Adipose tissue (tissue), 3 donors: ENCODE measurements around the gene IFIT1B. TPM values are rescaled to one million over a fixed set of nuclear protein-coding genes. Genes with fewer than 3 reads are reported as not detected.
"Not testable (repeated sequence)": the region's sequence is repeated elsewhere in the genome, so short reads cannot be mapped to it uniquely, and the experiment has no call there.

Experiments used
- H3K27ac ChIP-seq: one replicate; pipeline ENCODE4 v1.5.1; 2013; ENCODE audit warnings: low read depth, low read length
- WGBS, 3 donors: extraction: QIAGEN DNeasy Blood & Tissue Kit; methylation state at CpG; one replicate each; pipeline ENCODE4 v1.1.7; 2013; 5-methylcytosine and 5-hydroxymethylcytosine counted together
- polyA plus RNA-seq, 3 donors: library from polyadenylated mRNA; stranded (reverse); fragments of 200-250 nt; gene quantifications; one replicate each; pipeline ENCODE4 v1.2.3, GENCODE V29; 2013
- donor health status: healthy with polysubstance abuse.
- donor health status: Bipolar disorder and iron deficiency.
- donor health status: healthy.

Gene IFIT1B
- not detected for polyA plus RNA-seq

DNA sequence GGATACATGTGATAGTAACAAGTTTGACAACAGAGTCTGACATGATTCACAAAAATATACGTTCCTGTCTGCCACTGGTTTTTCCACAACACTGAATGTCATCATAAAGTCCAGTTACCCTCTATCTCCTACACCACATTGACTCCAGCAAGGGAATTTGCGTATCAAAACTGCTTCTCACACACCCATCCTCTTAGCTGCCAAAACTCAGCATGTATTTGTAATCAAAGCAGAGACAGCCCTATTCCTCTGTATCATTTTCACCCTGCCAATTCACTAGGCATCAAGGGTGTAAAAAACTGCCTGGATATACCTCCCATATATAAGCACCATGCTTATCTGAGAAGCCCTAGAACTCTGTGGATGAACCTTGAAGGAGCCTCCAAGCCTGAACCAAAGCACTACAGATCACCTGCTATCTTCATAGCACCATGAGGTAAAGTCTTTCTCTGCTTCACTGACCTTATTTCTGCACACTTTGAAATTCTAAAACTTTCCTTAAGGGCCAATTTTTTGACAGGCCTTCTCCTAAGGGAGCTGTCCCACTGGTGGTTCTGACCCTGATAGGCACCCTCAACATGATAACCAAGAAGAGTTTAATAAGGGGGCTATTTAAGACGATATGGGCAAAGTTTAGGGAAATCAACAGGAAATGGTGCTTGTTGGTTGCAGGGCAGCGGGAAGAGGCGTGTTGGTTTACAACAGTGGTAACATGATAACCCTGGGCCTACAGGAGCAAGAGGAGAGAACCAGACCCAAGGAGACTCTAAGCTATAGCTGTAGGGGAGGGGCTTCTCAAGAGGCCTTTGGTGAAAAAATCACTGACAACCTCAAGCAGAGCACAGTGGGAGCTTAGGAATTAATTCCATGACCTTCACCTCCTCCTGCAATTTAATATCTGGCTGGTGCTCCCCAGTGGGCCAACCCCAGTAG lies at the start of gene IFIT1B:
Gene IFIT1B, plus strand, starts transcription at position 352 of the 933 bp plus-strand sequence. Its CDS starts 80 bp downstream, at position 432.
- no peak within 1 kb of the TSS for H3K27ac ChIP-seq
- 86 to 96% (median 94%) methylated on average over 5 of the region's 5 CpGs for WGBS, 3 donors

GRCh38 chr10:89329151-89329550 lies 48.7 kb upstream of the IFIT1B start:
- H3K27ac ChIP-seq = no peak overlapping the region
- WGBS, 3 donors = 85 to 95% (median 91%) methylated on average over 2 of the region's 2 CpGs

- H3K27ac ChIP-seq = not testable (repeated sequence)
- 59 to 75% (median 67%) methylated on average over 2 to 3 of the region's 3 CpGs for WGBS, 3 donors
Observed at GRCh38 chr10:89330014-89330413, 47.8 kb upstream of the IFIT1B start.

- H3K27ac ChIP-seq = no peak overlapping the region
Observed at GRCh38 chr10:89330537-89331212, 47.2 kb upstream of the IFIT1B start.

DNA sequence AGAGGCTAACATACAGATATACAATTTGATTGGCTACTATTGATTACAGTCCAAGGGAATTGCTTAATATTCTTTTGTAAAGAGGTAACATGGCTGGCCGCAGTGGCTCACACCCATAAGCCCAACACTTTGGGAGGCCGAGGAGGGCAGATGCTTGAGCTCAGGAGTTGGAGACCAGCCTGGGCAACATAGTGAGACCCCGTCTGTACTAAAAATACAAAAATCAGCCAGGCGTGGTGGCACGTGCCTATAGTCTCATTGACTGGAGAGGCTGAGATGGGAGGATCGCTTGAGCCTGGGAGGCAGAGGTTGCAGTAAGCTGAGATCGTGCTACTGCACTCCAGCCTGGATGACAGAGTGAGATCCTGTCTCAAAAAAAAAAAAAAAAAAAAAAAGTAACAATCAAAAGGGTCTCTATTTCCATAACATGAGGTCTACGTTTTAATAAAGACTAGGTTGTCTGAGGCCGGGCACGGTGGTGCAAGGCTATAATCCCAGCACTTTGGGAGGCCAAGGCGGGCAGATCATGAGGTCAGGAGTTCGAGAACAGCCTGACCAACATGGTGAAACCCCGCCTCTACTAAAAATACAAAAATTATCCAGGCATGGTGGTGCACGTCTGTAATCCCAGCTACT lies 46.3 kb upstream of the IFIT1B start:
- WGBS, 3 donors = 71 to 88% (median 80%) methylated on average over 14 of the region's 14 CpGs
- not testable (repeated sequence) for H3K27ac ChIP-seq

DNA sequence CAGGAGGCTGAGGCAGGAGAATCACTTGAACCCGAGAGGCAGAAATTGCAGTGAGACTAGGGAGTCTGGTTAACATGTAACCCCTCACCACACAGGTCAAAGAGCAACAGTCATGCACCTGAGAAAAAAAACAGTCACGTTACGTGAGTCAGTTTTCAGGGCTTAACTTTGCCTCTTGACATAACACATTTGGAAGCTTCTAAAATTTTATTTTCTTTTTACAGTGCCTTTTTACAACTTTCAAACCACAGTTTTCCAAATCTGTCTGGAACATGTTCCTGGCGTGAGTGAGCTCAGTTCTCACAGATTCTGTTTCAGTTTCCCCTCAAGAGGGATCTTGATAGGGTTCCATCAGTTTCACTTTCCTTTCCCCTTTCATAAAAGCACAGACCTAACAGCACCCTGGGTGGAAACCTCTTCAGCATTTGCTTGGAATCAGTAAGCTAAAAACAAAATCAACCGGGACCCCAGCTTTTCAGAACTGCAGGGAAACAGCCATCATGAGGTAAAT lies 45.7 kb upstream of the IFIT1B start:
- whole genome bisulfite sequencing, 3 donors = 3 to 11% (median 4%) methylated on average over 5 of the region's 5 CpGs
- no peak overlapping the region for H3K27ac ChIP-seq

DNA sequence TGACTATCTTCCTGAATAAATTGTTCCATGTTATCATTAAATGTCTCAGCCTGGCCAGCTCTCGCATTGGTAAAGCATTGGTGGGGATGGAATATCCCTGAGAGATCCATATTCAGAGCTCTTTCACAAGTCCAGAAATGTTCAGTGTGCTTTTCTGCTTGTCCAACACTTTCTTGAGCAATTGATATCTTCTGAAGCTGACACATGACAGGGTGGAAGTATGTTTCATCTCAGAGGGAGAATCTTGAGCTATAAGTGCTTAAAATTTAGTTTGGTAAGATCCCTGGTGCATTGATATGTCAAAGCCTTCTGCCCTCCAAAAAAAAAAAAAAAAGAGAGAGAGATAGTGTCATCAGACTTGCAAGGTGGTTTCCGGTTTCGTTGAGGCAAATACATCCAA lies 42.6 kb upstream of the IFIT1B start:
- H3K27ac ChIP-seq = no peak overlapping the region
- 91 to 98% (median 95%) methylated on average over 3 of the region's 3 CpGs for WGBS, 3 donors

- 79 to 90% (median 85%) methylated on average over 3 of the region's 3 CpGs for WGBS, 3 donors
- H3K27ac ChIP-seq = no peak overlapping the region
Observed at GRCh38 chr10:89336241-89336640, 41.6 kb upstream of the IFIT1B start.

DNA sequence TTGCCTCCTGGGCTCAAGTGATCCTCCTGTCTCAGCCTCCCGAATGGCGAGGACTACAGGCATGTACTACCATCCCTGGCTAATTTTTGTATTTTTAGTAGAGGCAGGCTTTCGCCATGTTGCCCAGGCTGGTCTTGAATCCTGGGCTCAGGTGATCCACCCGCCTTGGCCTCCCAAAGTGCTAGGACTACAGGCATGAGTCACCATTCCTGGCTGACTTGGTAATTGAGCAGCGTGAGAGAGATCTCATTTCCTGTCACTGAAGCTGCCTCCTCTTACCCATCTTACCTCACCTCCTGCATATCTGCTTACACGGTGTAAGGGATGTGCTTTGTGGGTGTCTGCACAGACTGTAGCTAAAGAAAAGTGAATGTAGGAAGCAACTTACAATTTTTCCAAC lies 40.4 kb upstream of the IFIT1B start:
- WGBS, 3 donors = 81 to 91% (median 84%) methylated on average over 6 of the region's 6 CpGs
- H3K27ac ChIP-seq = no peak overlapping the region

DNA sequence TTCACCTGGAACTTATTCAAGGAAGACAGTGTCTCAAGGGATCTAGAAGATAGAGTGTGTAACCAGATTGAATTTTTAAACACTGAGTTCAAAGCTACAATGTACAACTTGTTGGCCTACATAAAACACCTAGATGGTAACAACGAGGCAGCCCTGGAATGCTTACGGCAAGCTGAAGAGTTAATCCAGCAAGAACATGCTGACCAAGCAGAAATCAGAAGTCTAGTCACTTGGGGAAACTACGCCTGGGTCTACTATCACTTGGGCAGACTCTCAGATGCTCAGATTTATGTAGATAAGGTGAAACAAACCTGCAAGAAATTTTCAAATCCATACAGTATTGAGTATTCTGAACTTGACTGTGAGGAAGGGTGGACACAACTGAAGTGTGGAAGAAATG lies 39.1 kb upstream of the IFIT1B start:
- H3K27ac ChIP-seq = no peak overlapping the region
- 95 to 97% (median 95%) methylated on average over 3 of the region's 3 CpGs for WGBS, 3 donors

- WGBS, 3 donors = 88 to 99% (median 90%) methylated on average over 4 of the region's 4 CpGs
- H3K27ac ChIP-seq = no peak overlapping the region
Observed at GRCh38 chr10:89339875-89340274, 38.0 kb upstream of the IFIT1B start.

GRCh38 chr10:89341649-89342048 lies 36.2 kb upstream of the IFIT1B start:
- WGBS, 3 donors = 93 to 95% (median 94%) methylated on average over 3 of the region's 3 CpGs
- no peak overlapping the region for H3K27ac ChIP-seq

DNA sequence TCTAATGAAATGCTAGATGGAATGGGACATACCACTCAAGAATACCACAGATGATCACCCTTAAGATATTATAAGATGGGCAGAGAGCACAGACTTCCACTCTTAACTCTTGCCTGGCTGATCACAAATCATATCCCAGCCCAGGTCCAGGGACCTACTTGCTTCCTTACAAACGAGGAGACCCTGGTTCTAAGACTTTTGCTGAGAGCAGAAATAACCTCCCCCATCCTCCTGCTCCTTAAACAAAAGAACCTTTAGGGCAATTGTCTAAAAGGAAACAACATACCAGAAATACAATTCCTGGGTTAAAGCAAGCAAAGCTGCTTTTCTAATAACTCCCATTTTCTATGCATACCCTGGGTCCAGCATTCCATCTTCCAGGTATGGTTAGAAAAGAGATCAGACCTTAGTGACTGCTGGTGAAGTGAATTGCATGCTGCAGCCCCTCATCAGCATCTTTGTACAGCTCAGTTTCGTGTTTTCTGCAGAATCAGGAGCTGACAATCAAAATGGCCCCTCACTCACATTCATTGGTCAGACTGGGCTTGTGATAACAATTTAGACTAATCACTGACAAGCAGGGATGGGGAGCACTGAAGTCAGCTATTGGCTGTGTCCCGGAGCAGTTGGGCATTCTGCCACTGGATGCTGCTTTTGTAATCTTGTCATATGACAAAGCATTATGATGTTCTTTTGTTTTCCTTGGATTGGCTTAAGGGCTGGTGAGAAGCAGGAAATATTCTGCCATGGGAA lies 35.5 kb upstream of the IFIT1B start:
- H3K27ac ChIP-seq = no peak overlapping the region
- 60 to 70% (median 66%) methylated on average over 3 of the region's 3 CpGs for WGBS, 3 donors

GRCh38 chr10:89343089-89343767 lies 34.6 kb upstream of the IFIT1B start:
- H3K27ac ChIP-seq = no peak overlapping the region
- 87 to 91% (median 91%) methylated on average over 5 of the region's 5 CpGs for WGBS, 3 donors

- no peak overlapping the region for H3K27ac ChIP-seq
- WGBS, 3 donors = 54 to 65% (median 65%) methylated on average over 2 of the region's 2 CpGs
Observed at GRCh38 chr10:89344156-89344555, 33.7 kb upstream of the IFIT1B start.

DNA sequence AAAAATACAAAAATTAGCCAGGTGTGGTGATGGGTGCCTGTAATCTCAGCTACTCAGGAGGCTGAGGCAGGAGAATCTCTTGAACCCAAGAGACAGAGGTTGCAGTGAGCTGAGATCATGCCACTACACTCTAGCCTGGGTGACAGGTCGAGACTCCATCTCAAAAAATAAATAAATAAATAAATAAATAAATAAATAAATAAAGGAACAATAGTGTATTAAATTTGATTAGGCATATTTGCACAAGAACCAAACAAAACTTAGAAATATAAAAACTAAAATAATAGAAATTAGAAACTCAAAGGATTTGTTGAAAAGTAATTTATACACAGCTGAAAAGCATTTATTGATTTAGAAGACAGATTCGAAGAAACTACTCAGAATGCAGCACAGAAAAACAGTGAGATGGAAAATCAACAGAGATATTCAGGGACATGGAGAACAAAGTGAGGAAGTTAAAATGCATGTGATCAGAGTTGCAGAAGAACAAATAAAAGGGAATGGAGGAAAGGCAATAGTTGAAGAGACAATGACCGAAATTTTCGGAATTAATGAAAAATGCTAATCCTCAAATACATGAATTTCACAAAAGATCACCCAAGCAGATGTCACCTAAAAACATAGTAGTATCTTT lies 32.4 kb upstream of the IFIT1B start:
- 90 to 96% (median 93%) methylated on average over 4 of the region's 4 CpGs for WGBS, 3 donors
- H3K27ac ChIP-seq = no peak overlapping the region
